SW480 (cell line): ENCODE data around the gene PDGFB.
A peak's percentile ranks its signal among the peaks of the same experiment; 100 is the strongest.

Experiments used
- DNase-seq: peaks from one replicate; pipeline ENCODE4 v3.0.0-alpha.2; 2016; ENCODE audit warnings: low spot score

PDGFB gene

GRCh38 chr22:39239561-39240423, 5.0 kb downstream of the PDGFB start:
- DNase-seq, result peak; percentile 98

- peak; percentile 93 for DNase-seq
These were observed 5.7 kb downstream of the PDGFB start for GRCh38 chr22:39238966-39239505.

GRCh38 chr22:39238561-39238960, 6.2 kb downstream of the PDGFB start:
- no peak for DNase-seq

GRCh38 chr22:39238101-39238466, 6.7 kb downstream of the PDGFB start:
- DNase-seq, result no peak

- DNase-seq, result no peak
These were observed 7.3 kb downstream of the PDGFB start for GRCh38 chr22:39237318-39238100.

- peak; percentile 77 for DNase-seq
These were observed 8.2 kb downstream of the PDGFB start for GRCh38 chr22:39236321-39237317.

- DNase-seq, result peak; percentile 56
These were observed 9.7 kb downstream of the PDGFB start for GRCh38 chr22:39234867-39235687.

GRCh38 chr22:39234472-39234787, 10.4 kb downstream of the PDGFB start:
- DNase-seq, result no peak

- DNase-seq, result no peak
These were observed 10.9 kb downstream of the PDGFB start for GRCh38 chr22:39233710-39234471.

GRCh38 chr22:39232806-39233709, 11.7 kb downstream of the PDGFB start:
- DNase-seq, result no peak

- no peak for DNase-seq
These were observed 12.5 kb downstream of the PDGFB start for GRCh38 chr22:39232246-39232645.

- DNase-seq, result no peak
These were observed 13.4 kb downstream of the PDGFB start for GRCh38 chr22:39231197-39231950.

GRCh38 chr22:39230261-39231196, 14.3 kb downstream of the PDGFB start:
- no peak for DNase-seq

- no peak for DNase-seq
These were observed 15.0 kb downstream of the PDGFB start for GRCh38 chr22:39229688-39230260.

- DNase-seq, result no peak
These were observed 15.7 kb downstream of the PDGFB start for GRCh38 chr22:39229075-39229474.

- no peak for DNase-seq
These were observed 17.1 kb downstream of the PDGFB start for GRCh38 chr22:39227542-39228272.
